ENCODE measurements around the gene PCAT6. TPM values are rescaled to one million over a fixed set of nuclear protein-coding genes. Genes with fewer than 3 reads are reported as not detected.
A peak's percentile ranks its signal among the peaks of the same experiment; 100 is the strongest.

The PCAT6 gene
- total RNA-seq, 1 donor from 2014 or later = 6.8 TPM

DNA sequence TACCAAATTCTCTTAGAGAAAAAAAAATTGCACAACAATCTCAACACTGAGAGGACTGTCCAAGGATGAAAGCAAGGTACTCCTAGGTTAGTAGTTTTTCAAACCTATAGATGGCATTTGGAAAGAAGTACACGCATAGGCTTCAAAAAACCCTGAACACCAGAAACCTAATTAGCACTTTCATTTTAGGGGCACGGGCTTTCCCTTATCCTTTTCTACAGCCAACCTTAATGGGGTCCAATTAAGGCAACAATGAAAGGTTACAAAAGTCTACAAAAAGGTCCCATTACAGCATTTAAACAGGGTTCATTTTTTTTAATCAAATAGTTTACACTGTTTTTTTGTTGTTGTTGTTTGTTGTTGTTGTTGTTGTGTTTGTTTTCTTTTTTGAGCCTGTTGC, 8.7 kb upstream of the PCAT6 start:
- TF ChIP-seq, protein P1, sequence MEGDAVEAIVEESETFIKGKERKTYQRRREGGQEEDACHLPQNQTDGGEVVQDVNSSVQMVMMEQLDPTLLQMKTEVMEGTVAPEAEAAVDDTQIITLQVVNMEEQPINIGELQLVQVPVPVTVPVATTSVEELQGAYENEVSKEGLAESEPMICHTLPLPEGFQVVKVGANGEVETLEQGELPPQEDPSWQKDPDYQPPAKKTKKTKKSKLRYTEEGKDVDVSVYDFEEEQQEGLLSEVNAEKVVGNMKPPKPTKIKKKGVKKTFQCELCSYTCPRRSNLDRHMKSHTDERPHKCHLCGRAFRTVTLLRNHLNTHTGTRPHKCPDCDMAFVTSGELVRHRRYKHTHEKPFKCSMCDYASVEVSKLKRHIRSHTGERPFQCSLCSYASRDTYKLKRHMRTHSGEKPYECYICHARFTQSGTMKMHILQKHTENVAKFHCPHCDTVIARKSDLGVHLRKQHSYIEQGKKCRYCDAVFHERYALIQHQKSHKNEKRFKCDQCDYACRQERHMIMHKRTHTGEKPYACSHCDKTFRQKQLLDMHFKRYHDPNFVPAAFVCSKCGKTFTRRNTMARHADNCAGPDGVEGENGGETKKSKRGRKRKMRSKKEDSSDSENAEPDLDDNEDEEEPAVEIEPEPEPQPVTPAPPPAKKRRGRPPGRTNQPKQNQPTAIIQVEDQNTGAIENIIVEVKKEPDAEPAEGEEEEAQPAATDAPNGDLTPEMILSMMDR (IDR thresholded peaks at IDR 0.05) = no peak
- DNase-seq (ENCODE audit: low spot score) = no peak
- Mint-ChIP-seq H3K27ac (ENCODE audit: unreplicated experiment) (no peak overlapping the region), H3K9me3 (ENCODE audit: low read depth) (no peaks in the 10 kb centered on the region), H3K4me3 (ENCODE audit: unreplicated experiment) (no peak overlapping the region), H3K4me1 (ENCODE audit: low read depth) (peaks cover 64% of the 10 kb centered on the region), H3K36me3 (ENCODE audit: low read depth) (peaks cover 1% of the 10 kb centered on the region), H3K27me3 (ENCODE audit: low read depth) (no peaks in the 10 kb centered on the region)

DNA sequence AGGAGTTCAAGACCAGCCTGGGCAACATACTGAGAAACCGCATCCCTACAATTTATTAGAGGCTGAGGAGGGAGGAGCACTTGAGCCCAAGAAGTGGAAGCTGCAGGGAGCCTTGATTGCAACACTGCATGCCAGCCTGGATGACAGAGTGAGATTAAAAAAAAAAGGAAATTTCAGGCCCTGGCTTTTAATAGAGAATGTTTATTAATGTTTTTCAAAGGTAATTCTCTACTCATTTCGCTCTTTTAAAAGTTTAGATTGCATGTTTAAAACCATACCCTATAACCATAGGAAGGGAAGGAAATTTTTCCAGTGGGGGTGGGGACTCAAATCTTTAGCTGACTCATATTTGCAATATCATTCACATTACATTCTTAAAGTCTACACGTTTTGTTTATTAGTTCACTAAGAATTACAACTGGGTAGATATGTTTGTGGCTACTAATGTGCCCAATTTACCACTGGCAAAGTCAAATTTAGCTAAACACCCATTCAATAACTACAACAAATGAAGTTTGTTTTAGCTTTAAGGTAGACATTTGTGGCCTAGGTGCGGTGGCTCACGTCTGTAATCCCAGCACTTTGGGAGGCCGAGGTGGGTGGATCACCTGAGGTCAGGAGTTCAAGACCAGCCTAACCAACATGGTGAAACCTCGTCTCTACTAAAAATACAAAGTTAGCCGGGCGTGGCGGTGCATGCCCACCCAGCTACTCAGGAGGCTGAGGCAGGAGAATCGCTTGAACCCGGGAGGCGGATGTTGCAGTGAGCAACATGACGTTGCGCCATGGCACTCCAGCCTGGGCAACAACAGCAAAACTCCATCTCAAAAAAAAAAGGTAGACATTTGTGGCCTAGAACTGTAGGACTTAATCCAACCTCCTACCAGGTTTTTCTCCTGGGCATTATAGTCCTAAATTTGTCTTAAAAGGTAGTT, 7.5 kb upstream of the PCAT6 start:
- H3K36me3 Mint-ChIP-seq (ENCODE audit: low read depth) = peaks cover 1% of the 10 kb centered on the region
- DNase-seq (ENCODE audit: low spot score) = no peak
- peak overlapping the region; percentile 75 for H3K27ac Mint-ChIP-seq (ENCODE audit: unreplicated experiment)
- H3K4me1 Mint-ChIP-seq (ENCODE audit: low read depth) = peaks cover 56% of the 10 kb centered on the region
- no peak overlapping the region for H3K4me3 Mint-ChIP-seq (ENCODE audit: unreplicated experiment)
- TF ChIP-seq, protein P1 (IDR thresholded peaks at IDR 0.05) = no peak
- no peaks in the 10 kb centered on the region for H3K9me3 Mint-ChIP-seq (ENCODE audit: low read depth)
- H3K27me3 Mint-ChIP-seq (ENCODE audit: low read depth) = no peaks in the 10 kb centered on the region

DNA sequence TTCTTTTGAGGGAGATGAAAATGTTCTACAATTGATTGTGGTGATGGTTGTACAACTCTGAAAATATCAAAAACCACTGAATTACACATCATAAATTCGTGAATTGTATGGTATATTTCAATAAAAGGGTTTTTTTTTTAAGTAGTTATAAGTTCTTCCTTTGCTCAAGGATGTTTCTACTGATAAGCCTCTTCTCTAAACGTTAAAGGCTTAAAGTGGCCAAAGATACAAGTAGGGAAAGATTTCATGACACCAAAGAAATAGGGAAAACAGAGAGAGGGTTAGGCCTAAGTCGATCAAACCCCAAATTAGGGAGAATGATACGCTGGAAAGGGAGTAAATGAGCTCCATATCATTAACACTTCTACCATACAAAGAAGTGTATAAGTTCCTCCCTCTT, 6.6 kb upstream of the PCAT6 start:
- no peak for DNase-seq (ENCODE audit: low spot score)
- H3K36me3 Mint-ChIP-seq (ENCODE audit: low read depth) = peaks cover 1% of the 10 kb centered on the region
- no peak overlapping the region for H3K4me3 Mint-ChIP-seq (ENCODE audit: unreplicated experiment)
- no peaks in the 10 kb centered on the region for H3K9me3 Mint-ChIP-seq (ENCODE audit: low read depth)
- TF ChIP-seq, protein P1 (IDR thresholded peaks at IDR 0.05) = no peak
- peaks cover 62% of the 10 kb centered on the region for H3K4me1 Mint-ChIP-seq (ENCODE audit: low read depth)
- peak overlapping the region; percentile 75 for H3K27ac Mint-ChIP-seq (ENCODE audit: unreplicated experiment)
- no peaks in the 10 kb centered on the region for H3K27me3 Mint-ChIP-seq (ENCODE audit: low read depth)

DNA sequence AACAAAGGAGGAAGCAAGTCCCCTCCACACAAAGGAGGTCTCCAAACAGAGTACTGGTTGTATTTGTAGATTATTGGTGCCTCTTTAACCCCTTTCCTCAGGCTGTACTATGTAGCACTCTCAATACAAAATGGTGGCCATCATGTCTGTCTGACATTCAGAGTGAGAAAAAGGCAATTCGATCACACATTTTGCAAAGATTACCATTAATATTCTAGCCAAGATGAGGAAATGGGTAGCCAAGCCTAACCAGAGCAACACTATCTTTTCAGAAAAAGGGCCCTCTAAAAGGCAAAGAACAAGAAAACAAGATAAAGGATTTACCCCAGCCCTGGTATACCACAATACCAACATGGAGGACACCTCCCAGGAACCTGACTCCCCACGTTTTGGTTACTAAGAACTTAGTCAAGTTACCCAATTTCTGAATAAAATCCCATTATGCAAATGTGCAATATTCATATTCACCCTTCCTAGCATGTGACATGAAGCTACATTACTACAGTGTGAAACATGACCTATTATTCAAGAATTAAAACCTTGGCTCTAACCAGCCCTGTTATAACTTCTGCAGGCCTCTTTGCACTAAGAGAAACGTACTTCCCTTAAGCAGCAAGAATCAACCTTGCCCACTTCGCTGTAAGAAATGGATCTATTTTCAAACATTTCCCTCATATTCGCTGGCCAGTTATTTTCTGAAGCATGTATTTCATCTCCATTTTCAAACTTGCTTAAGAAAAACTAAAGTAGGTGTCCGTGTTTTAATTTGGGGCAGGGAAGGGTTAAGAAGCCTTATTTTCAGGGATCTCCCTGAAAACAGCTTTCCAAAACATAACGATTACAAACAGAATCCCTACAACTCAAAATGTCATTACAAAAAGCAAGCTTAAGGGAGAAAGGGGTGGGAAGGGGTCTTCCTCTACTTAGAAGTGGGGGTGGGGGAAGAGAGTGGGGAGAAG, 4.6 kb upstream of the PCAT6 start:
- H3K4me1 Mint-ChIP-seq (ENCODE audit: low read depth) = peaks cover 67% of the 10 kb centered on the region
- H3K27me3 Mint-ChIP-seq (ENCODE audit: low read depth) = no peaks in the 10 kb centered on the region
- TF ChIP-seq, protein P1 (IDR thresholded peaks at IDR 0.05) = no peak
- H3K36me3 Mint-ChIP-seq (ENCODE audit: low read depth) = no peaks in the 10 kb centered on the region
- H3K27ac Mint-ChIP-seq (ENCODE audit: unreplicated experiment) = peak overlapping the region; percentile 87
- H3K9me3 Mint-ChIP-seq (ENCODE audit: low read depth) = no peaks in the 10 kb centered on the region
- no peak for DNase-seq (ENCODE audit: low spot score)
- peak overlapping the region; percentile 80 for H3K4me3 Mint-ChIP-seq (ENCODE audit: unreplicated experiment)
